Calu3 (cell line): ENCODE data around the gene SRRM4. TPM values are rescaled to one million over a fixed set of nuclear protein-coding genes. Genes with fewer than 3 reads are reported as not detected.

ENCODE experiments used
- BruUV-seq: library from RNA; stranded (reverse); fragments of 400-500 nt; replicated peaks from 2 replicates; lab custom pipeline; 2021; lab: Mats Ljungman, UMichigan
- CTCF ChIA-PET: fragments of 300-600 bp; sonication (Branson Sonifier 250); formaldehyde crosslinking; loops from one replicate; lab custom pipeline; 2022; ENCODE audit warnings: antibody characterized with exemption; lab: Charles Lee
- DNase-seq: peaks from one replicate; pipeline ENCODE4 v3.0.0; 2022
- H3K27ac Mint-ChIP-seq: one replicate; pipeline ENCODE4 v1.8.0; 2022; ENCODE audit warnings: mixed read lengths; ENCODE audit not compliant: unreplicated experiment
- H3K27me3 Mint-ChIP-seq: one replicate; pipeline ENCODE4 v1.8.0; 2022; ENCODE audit warnings: mixed read lengths; ENCODE audit not compliant: unreplicated experiment
- H3K36me3 Mint-ChIP-seq: one replicate; pipeline ENCODE4 v1.8.0; 2022; ENCODE audit warnings: mild to moderate bottlenecking, moderate library complexity, mixed read lengths; ENCODE audit not compliant: insufficient read depth, unreplicated experiment
- H3K4me1 Mint-ChIP-seq: one replicate; pipeline ENCODE4 v1.8.0; 2022; ENCODE audit warnings: mild to moderate bottlenecking, low read depth, mixed read lengths; ENCODE audit not compliant: unreplicated experiment
- H3K4me3 Mint-ChIP-seq: one replicate; pipeline ENCODE4 v1.8.0; 2022; ENCODE audit warnings: mild to moderate bottlenecking, low read depth, moderate library complexity, mixed read lengths; ENCODE audit not compliant: unreplicated experiment
- H3K9me3 Mint-ChIP-seq: one replicate; pipeline ENCODE4 v1.8.0; 2022; ENCODE audit warnings: low read depth, mixed read lengths; ENCODE audit not compliant: unreplicated experiment
- intact Hi-C: fragments of 100-400 bp; cut with micrococcal nuclease; formaldehyde crosslinking; loops from one replicate; pipeline ENCODE4 v1.10.0; 2022; ENCODE audit not compliant: unreplicated experiment
- total RNA-seq: library from RNA; stranded (reverse); gene quantifications from 2 replicates; pipeline ENCODE4 v1.2.3, GENCODE V29; 2022
- TF ChIP-seq, protein P1 (sequence below): fragments of 200-600 bp; IDR thresholded peaks from one replicate; pipeline ENCODE4 v1.8.0; 2022; ENCODE audit warnings: antibody characterized with exemption; ENCODE audit not compliant: unreplicated experiment

Gene SRRM4
- total RNA-seq, 1 experiment from 2014 or later, result not detected

DNA sequence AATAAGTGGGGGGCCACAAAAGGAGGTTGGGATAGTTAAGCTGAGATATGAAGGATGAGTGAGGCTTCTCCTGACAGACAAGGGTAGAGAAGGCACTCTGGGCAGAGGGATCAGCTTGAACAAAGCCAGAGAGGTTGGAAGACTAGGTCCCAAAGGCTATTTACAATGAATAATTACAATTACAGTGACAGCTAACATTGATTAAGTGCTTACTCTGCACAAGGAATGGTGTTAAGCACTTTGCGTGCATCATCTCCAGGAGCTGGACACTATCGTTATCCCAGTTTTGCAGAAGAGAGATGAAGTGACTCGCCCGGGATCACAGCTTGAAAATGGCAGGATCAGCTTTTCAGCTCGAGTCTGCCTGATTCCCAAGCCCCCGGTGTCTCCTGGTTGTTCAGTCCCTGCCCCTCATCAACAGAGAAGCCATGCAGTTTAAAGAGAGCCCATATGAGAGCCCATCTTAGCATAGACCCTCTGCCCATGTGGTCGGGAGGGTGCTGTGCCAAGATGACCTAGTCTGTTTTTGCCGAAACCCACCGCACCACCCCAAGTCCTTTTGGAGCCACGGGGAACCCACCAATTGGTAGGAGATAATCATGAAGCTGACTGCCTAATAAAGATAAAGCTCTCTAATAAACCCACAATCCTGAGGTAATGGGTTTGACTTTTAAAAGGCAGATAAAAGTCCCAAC, 107.5 kb downstream of the SRRM4 start:
- intact Hi-C loops, result no loop called here
- Mint-ChIP-seq H3K27ac (no peak overlapping the region), H3K4me3 (no peak overlapping the region), H3K27me3 (peaks cover 78% of the 10 kb centered on the region), H3K9me3 (no peaks in the 10 kb centered on the region), H3K36me3 (no peaks in the 10 kb centered on the region), H3K4me1 (no peaks in the 10 kb centered on the region)
- CTCF ChIA-PET, result interaction anchor here (0.6 kb wide), 1 partner anchor 1968 kb away, joined by 4 read pairs; no protein-coding TSS in a partner anchor
- no TSS peak for BruUV-seq
- TF ChIP-seq, protein P1, sequence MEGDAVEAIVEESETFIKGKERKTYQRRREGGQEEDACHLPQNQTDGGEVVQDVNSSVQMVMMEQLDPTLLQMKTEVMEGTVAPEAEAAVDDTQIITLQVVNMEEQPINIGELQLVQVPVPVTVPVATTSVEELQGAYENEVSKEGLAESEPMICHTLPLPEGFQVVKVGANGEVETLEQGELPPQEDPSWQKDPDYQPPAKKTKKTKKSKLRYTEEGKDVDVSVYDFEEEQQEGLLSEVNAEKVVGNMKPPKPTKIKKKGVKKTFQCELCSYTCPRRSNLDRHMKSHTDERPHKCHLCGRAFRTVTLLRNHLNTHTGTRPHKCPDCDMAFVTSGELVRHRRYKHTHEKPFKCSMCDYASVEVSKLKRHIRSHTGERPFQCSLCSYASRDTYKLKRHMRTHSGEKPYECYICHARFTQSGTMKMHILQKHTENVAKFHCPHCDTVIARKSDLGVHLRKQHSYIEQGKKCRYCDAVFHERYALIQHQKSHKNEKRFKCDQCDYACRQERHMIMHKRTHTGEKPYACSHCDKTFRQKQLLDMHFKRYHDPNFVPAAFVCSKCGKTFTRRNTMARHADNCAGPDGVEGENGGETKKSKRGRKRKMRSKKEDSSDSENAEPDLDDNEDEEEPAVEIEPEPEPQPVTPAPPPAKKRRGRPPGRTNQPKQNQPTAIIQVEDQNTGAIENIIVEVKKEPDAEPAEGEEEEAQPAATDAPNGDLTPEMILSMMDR, result no peak
- DNase-seq, result no peak

DNA sequence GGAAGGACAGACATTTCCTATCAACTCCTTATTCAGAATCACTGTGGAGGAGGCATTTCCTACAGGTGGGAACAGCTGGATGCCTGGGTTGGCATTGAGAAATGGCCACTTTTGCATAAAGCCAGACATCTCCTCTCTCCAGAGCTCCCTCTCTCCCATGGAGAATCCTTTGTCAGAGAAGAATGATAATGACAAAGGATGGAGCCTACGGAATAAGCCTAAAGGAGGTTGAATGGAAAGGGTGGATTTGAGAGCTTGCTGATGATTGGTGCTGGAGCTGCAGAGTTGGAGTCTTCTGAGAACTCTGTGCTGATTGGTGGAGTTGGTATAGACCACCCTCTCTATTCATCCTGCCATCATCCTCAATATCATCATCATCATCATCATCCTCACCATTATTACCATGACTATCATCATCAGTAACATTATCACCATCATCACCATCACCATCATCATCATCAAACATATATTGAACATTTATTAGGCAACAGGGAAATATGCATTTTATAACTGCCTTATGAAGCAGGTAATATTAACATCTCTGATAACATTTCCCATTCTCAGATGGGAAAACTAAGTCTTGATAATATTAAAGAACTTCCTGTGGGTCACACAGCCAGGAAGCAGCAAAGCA, 108.2 kb downstream of the SRRM4 start:
- Mint-ChIP-seq H3K27ac (no peak overlapping the region), H3K4me1 (no peaks in the 10 kb centered on the region), H3K36me3 (no peaks in the 10 kb centered on the region), H3K9me3 (no peaks in the 10 kb centered on the region), H3K4me3 (no peak overlapping the region), H3K27me3 (peaks cover 78% of the 10 kb centered on the region)
- CTCF ChIA-PET, result no interaction called here
- no TSS peak for BruUV-seq
- intact Hi-C loops, result no loop called here
- TF ChIP-seq, protein P1, result no peak
- DNase-seq, result no peak

DNA sequence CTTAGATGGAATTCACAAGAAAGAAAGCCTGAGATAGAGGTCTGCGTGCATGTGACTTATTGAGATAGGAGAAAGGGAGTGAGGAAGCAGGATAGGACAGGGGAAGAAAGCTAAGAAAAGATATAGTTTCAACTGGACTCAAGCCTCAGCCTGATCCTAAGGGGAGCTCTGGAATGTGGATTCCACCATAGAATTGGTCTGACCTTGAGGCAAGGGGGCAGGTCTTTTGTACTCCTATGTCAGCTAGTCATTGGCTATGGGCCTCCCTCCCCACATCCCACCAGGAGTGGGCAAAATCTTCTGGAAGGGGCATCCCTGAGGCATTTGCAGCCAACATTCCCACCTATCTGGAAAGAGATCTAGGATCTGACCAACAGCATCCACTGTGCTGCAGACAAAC, 108.9 kb downstream of the SRRM4 start:
- DNase-seq, result no peak
- Mint-ChIP-seq H3K4me1 (no peaks in the 10 kb centered on the region), H3K27me3 (peaks cover 77% of the 10 kb centered on the region), H3K9me3 (no peaks in the 10 kb centered on the region), H3K4me3 (no peak overlapping the region), H3K27ac (no peak overlapping the region), H3K36me3 (no peaks in the 10 kb centered on the region)
- intact Hi-C loops, result no loop called here
- CTCF ChIA-PET, result no interaction called here
- TF ChIP-seq, protein P1, result no peak
- BruUV-seq, result no TSS peak

DNA sequence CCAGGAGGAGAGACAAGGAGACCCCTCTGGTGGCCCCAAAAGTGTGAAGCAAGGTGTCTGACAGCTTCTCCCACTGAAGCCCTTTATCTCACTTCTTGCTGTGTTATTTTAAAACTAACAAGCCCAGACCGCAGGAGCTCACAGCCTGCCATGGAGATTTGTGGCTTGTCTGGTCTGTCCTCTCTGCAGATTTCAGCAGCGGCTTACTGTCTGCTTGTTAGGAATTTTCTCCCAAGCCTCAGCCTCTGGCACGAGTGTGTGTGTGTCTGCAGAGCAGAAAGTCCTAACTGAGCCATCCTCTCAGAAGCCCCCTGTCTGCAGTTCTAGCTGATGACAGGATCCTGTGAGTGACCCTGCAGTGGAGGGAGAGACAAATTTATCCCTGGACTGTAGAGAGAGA, 109.5 kb downstream of the SRRM4 start:
- H3K4me3 Mint-ChIP-seq, result no peak overlapping the region
- no peaks in the 10 kb centered on the region for H3K9me3 Mint-ChIP-seq
- no peaks in the 10 kb centered on the region for H3K4me1 Mint-ChIP-seq
- H3K27ac Mint-ChIP-seq, result no peak overlapping the region
- intact Hi-C loops, result no loop called here
- peaks cover 71% of the 10 kb centered on the region for H3K27me3 Mint-ChIP-seq
- TF ChIP-seq, protein P1, result no peak
- CTCF ChIA-PET, result no interaction called here
- no TSS peak for BruUV-seq
- no peak for DNase-seq
- no peaks in the 10 kb centered on the region for H3K36me3 Mint-ChIP-seq
